ENCODE results near the gene GIMAP2.

The GIMAP2 gene

GRCh38 chr7:150735596-150736358 lies 50.3 kb downstream of the GIMAP2 start:
- no peak for DNase-seq

- DNase-seq, result no peak
These were observed 51.4 kb downstream of the GIMAP2 start for GRCh38 chr7:150736864-150737263.

GRCh38 chr7:150737265-150738055 lies 52.0 kb downstream of the GIMAP2 start, which contains the start of gene GIMAP5:
GIMAP5 (plus strand) TSS chr7:150737418; CDS start chr7:150740885, 3,467 bp downstream.
- DNase-seq, result no peak

- no peak for DNase-seq
These were observed 52.6 kb downstream of the GIMAP2 start for GRCh38 chr7:150738092-150738491.

- DNase-seq, result no peak
These were observed 53.1 kb downstream of the GIMAP2 start for GRCh38 chr7:150738591-150739001.

- DNase-seq, result no peak
These were observed 53.5 kb downstream of the GIMAP2 start for GRCh38 chr7:150739033-150739432.

- DNase-seq, result no peak
These were observed 54.5 kb downstream of the GIMAP2 start for GRCh38 chr7:150740053-150740452.

- no peak for DNase-seq
These were observed 56.9 kb downstream of the GIMAP2 start for GRCh38 chr7:150742286-150742968.
